ENCODE data around the gene MPV17L2. TPM values are rescaled to one million over a fixed set of nuclear protein-coding genes. Genes with fewer than 3 reads are reported as not detected.
A peak's percentile ranks its signal among the peaks of the same experiment; 100 is the strongest.

The MPV17L2 gene
- polyA plus RNA-seq, 2 of the 4 experiments (the other 2 are of a cell fraction): 8.3 to 13.9 TPM

DNA sequence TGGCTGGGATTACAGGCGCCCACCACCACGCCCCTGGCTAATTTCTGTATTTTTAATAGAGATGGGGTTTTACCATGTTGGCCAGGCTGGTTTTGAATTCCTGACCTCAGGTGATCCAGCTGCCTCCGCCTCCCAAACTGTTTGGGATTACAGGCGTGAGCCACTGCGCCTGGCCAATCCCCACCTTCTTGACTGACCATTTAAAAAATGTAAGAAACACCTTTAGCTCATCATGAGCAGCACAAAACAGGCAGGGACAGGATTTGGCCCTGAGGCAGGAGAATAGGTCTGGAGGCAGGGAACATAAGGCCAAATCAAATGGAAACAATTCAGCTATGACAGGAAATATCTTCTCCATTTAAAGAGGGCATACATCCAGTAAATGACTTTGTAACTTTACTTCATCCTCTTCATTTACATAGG lies 1.4 kb upstream of the MPV17L2 start:
- ChIA-PET CTCF (interaction anchor here (0.8 to 5.8 kb wide), 26 partner anchors 8 to 227 kb away, joined by 3 to 60 read pairs (median 5); partner anchors contain the start of genes IFI30, PIK3R2, RAB3A and SSBP4), POLR2A (no interaction called here)
- DNase-seq (ENCODE audit: low read depth in 1 of 2, low spot score in 1 of 2) (no peak), ATAC-seq (no peak), FAIRE-seq (no peak)
- TF ChIP-seq, protein P1, sequence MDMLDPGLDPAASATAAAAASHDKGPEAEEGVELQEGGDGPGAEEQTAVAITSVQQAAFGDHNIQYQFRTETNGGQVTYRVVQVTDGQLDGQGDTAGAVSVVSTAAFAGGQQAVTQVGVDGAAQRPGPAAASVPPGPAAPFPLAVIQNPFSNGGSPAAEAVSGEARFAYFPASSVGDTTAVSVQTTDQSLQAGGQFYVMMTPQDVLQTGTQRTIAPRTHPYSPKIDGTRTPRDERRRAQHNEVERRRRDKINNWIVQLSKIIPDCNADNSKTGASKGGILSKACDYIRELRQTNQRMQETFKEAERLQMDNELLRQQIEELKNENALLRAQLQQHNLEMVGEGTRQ (IDR thresholded peaks at IDR 0.05): no peak
- no peak for TF ChIP-seq FOSB (CRISPR knock-in tag; IDR thresholded peaks at IDR 0.05)
- no peak for TF ChIP-seq TP53 (CRISPR knock-in tag; IDR thresholded peaks at IDR 0.05)
- TF ChIP-seq KDM5A (IDR thresholded peaks at IDR 0.05): no peak
- no peak for TF ChIP-seq CBX8 (IDR thresholded peaks at IDR 0.05)
- TF ChIP-seq JUNB (IDR thresholded peaks at IDR 0.05): no peak
- no peak for TF ChIP-seq GATA3 (IDR thresholded peaks at IDR 0.05; ENCODE audit: borderline replicate concordance)
- no peak for TF ChIP-seq BHLHE40 (IDR thresholded peaks at IDR 0.05; ENCODE audit: low read depth, low read length)
- TF ChIP-seq, protein P2, sequence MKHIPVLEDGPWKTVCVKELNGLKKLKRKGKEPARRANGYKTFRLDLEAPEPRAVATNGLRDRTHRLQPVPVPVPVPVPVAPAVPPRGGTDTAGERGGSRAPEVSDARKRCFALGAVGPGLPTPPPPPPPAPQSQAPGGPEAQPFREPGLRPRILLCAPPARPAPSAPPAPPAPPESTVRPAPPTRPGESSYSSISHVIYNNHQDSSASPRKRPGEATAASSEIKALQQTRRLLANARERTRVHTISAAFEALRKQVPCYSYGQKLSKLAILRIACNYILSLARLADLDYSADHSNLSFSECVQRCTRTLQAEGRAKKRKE (CRISPR knock-in tag; IDR thresholded peaks at IDR 0.05; ENCODE audit: low read depth): no peak
- no peak for TF ChIP-seq FOXS1 (CRISPR knock-in tag; IDR thresholded peaks at IDR 0.05)
- TF ChIP-seq, protein P3, sequence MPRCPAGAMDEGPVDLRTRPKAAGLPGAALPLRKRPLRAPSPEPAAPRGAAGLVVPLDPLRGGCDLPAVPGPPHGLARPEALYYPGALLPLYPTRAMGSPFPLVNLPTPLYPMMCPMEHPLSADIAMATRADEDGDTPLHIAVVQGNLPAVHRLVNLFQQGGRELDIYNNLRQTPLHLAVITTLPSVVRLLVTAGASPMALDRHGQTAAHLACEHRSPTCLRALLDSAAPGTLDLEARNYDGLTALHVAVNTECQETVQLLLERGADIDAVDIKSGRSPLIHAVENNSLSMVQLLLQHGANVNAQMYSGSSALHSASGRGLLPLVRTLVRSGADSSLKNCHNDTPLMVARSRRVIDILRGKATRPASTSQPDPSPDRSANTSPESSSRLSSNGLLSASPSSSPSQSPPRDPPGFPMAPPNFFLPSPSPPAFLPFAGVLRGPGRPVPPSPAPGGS (IDR thresholded peaks at IDR 0.05): no peak
- no peak for TF ChIP-seq RCOR1 (IDR thresholded peaks at IDR 0.05; ENCODE audit: low read depth, low read length)
- TF ChIP-seq HEYL (CRISPR knock-in tag; IDR thresholded peaks at IDR 0.05): no peak
- no peak for TF ChIP-seq HOXB5 (CRISPR knock-in tag; IDR thresholded peaks at IDR 0.05)
- TF ChIP-seq CHD4 (IDR thresholded peaks at IDR 0.05; ENCODE audit: borderline replicate concordance): no peak
- TF ChIP-seq PHF8 (IDR thresholded peaks at IDR 0.05; ENCODE audit: borderline replicate concordance, low read depth): no peak
- TF ChIP-seq, protein P4, sequence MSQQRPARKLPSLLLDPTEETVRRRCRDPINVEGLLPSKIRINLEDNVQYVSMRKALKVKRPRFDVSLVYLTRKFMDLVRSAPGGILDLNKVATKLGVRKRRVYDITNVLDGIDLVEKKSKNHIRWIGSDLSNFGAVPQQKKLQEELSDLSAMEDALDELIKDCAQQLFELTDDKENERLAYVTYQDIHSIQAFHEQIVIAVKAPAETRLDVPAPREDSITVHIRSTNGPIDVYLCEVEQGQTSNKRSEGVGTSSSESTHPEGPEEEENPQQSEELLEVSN (IDR thresholded peaks at IDR 0.05; ENCODE audit: borderline replicate concordance, low read depth): no peak
- Histone ChIP-seq H3K4me2 (peak overlapping the region; percentile 81), H3K9me3 (no peaks in the 10 kb centered on the region), H3K27ac (peak overlapping the region; percentile 62 to 87; a peak in 5 of 6 replicates), H3K4me3 (peak overlapping the region; percentile 52; the same call in 1 of the 3 replicates), H3K4me1 (peaks cover 14% of the 10 kb centered on the region; the same call in 2 of the 3 replicates)
- WGBS (ENCODE audit: missing lambda C conversion rate): 76% methylated on average over 5 of the region's 5 CpGs

DNA sequence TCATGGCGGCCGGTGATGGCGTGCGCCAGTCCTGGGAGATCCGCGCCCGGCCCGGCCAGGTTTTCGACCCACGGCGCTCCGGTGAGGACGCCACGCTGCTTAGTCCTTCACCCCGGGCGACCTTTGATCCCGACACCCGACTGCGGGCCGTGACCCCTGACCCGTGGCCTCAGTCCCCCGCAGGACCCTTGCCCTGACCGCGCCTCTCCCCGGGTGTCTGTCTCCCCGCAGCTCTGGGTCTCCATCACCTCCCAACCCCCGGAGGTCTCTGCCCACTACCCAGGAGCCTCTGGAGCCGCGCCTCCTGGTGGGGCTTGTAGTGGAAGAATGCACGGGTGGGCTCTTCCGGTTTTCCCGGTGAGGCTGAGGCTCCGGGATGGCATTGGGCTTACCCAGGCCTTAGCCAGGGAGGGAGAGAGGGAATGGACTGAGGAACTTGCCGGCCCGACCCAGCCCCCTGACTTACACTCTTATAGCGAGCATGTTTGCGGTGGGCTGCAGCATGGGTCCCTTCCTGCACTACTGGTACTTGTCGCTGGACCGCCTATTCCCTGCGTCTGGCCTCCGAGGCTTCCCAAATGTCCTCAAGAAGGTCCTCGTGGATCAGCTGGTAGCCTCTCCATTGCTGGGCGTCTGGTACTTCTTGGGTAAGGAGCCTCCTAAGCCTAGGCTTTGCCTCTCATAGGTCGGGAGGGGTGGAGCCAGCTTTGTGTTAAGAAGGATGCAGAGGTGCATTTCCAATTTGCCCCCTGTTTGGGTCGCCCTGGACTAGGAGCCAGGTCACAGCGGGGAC lies 566 bp downstream of the MPV17L2 start:
- 40% methylated on average over 15 of the region's 46 CpGs for WGBS (ENCODE audit: missing lambda C conversion rate)
- Histone ChIP-seq H3K4me3 (peak overlapping the region; percentile 65), H3K27ac (peak overlapping the region; percentile 62 to 82), H3K4me2 (peak overlapping the region; percentile 77), H3K9me3 (no peaks in the 10 kb centered on the region), H3K4me1 (peaks cover 14% of the 10 kb centered on the region; the same call in 2 of the 3 replicates)
- DNase-seq (ENCODE audit: low read depth in 1 of 2, low spot score in 1 of 2) (no peak), FAIRE-seq (no peak), ATAC-seq (0 out of 6 replicates have a peak, but pooled peaks have one; percentile 1)
- TF ChIP-seq, protein P5, sequence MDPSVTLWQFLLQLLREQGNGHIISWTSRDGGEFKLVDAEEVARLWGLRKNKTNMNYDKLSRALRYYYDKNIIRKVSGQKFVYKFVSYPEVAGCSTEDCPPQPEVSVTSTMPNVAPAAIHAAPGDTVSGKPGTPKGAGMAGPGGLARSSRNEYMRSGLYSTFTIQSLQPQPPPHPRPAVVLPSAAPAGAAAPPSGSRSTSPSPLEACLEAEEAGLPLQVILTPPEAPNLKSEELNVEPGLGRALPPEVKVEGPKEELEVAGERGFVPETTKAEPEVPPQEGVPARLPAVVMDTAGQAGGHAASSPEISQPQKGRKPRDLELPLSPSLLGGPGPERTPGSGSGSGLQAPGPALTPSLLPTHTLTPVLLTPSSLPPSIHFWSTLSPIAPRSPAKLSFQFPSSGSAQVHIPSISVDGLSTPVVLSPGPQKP (IDR thresholded peaks at IDR 0.05; ENCODE audit: low read depth, low read length): no peak
- no peak for TF ChIP-seq TP53 (CRISPR knock-in tag; IDR thresholded peaks at IDR 0.05)
- TF ChIP-seq NR3C1 (IDR thresholded peaks at IDR 0.05): no peak
- TF ChIP-seq HDAC2 (IDR thresholded peaks at IDR 0.05): no peak
- no peak for TF ChIP-seq ZSCAN20 (CRISPR knock-in tag; IDR thresholded peaks at IDR 0.05)
- TF ChIP-seq, protein P6, sequence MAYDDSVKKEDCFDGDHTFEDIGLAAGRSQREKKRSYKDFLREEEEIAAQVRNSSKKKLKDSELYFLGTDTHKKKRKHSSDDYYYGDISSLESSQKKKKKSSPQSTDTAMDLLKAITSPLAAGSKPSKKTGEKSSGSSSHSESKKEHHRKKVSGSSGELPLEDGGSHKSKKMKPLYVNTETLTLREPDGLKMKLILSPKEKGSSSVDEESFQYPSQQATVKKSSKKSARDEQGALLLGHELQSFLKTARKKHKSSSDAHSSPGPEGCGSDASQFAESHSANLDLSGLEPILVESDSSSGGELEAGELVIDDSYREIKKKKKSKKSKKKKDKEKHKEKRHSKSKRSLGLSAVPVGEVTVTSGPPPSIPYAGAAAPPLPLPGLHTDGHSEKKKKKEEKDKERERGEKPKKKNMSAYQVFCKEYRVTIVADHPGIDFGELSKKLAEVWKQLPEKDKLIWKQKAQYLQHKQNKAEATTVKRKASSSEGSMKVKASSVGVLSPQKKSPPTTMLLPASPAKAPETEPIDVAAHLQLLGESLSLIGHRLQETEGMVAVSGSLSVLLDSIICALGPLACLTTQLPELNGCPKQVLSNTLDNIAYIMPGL (CRISPR knock-in tag; IDR thresholded peaks at IDR 0.05; ENCODE audit: borderline replicate concordance): no peak
- TF ChIP-seq NPAS2 (CRISPR knock-in tag; IDR thresholded peaks at IDR 0.05; ENCODE audit: borderline replicate concordance): no peak
- TF ChIP-seq ZFP36 (IDR thresholded peaks at IDR 0.05; ENCODE audit: borderline replicate concordance, partially characterized antibody): no peak
- TF ChIP-seq JUNB (IDR thresholded peaks at IDR 0.05): no peak
- no peak for TF ChIP-seq RCOR1 (IDR thresholded peaks at IDR 0.05; ENCODE audit: low read depth, low read length)
- no peak for TF ChIP-seq MAZ (IDR thresholded peaks at IDR 0.05; ENCODE audit: borderline replicate concordance, low read depth, low read length)
- TF ChIP-seq HOXB13 (CRISPR knock-in tag; IDR thresholded peaks at IDR 0.05; ENCODE audit: low read depth): no peak
- no peak for TF ChIP-seq POLR2AphosphoS2 (conservative IDR thresholded peaks at IDR 0.05; ENCODE audit: low read length)
- TF ChIP-seq BHLHE40 (IDR thresholded peaks at IDR 0.05; ENCODE audit: low read depth, low read length): no peak
- TF ChIP-seq POLR2A (IDR thresholded peaks at IDR 0.05; ENCODE audit: low read length): no peak
- POLR2A ChIA-PET: interaction anchor here (0.6 to 2.2 kb wide), 9 partner anchors 11 to 1664 kb away, joined by 3 to 9 read pairs (median 4); partner anchors contain the start of genes GDF15, LSM4 and RAB3A
- CTCF ChIA-PET: interaction anchor here (0.6 to 5.8 kb wide), 9 partner anchors 9 to 225 kb away, joined by 3 to 60 read pairs (median 4); partner anchors contain the start of genes RAB3A and SSBP4

Data from A549 (cell line).